Ramos (cell line): ENCODE measurements around the gene SLC9A5.

Source experiments
- in situ Hi-C: fragments of 300-500 bp; cut with MboI; formaldehyde crosslinking; loops from one replicate; pipeline ENCODE4 v1.14.3; 2022; ENCODE audit warnings: low sequenced_read_pairs; ENCODE audit not compliant: unreplicated experiment

The SLC9A5 gene

GRCh38 chr16:67279296-67280089 is 30.7 kb downstream of the SLC9A5 start, which contains the start of gene PLEKHG4:
Gene PLEKHG4 (plus strand): TSS chr16:67279532. CDS start chr16:67280045, 513 bp downstream.
- in situ Hi-C loops = no loop called here

DNA sequence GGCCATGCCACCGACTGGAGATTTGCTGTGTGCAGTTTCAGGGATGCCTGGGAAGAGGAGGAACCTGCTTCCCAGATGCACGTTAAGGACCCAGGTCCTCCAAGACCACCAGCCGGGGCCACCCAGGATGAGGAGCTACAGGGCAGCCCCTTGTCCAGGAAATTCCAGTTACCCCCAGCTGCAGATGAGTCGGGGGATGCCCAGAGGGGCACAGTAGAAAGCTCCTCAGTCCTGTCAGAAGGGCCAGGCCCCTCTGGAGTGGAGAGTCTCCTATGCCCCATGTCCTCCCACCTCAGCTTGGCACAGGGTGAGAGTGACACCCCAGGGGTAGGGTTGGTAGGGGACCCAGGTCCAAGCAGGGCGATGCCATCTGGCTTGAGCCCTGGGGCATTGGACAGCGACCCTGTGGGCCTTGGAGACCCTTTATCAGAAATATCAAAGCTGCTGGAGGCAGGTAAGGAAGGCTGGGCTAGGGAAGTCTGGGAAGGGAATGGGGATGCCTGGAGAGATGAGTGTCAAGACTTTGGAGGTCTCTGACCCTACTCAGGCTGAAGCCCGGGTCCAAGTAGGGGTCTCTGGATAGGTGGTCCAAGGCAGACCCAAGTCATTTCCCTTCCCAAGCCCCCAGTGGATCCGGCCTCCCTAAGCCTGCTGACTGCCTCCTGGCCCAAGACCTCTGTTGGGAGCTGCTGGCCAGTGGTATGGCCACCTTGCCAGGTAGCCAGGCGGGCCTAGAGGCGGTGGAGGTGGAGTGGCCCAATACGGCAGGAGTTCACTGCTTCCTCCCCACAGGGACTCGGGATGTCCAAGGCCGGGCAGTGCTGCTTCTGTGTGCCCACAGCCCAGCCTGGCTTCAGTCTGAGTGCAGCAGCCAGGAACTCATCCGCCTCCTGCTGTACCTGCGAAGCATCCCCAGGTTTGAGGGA is 31.6 kb downstream of the SLC9A5 start:
- in situ Hi-C loops = no loop called here

GRCh38 chr16:67281536-67282446 is 33.0 kb downstream of the SLC9A5 start:
- in situ Hi-C loops = no loop called here

DNA sequence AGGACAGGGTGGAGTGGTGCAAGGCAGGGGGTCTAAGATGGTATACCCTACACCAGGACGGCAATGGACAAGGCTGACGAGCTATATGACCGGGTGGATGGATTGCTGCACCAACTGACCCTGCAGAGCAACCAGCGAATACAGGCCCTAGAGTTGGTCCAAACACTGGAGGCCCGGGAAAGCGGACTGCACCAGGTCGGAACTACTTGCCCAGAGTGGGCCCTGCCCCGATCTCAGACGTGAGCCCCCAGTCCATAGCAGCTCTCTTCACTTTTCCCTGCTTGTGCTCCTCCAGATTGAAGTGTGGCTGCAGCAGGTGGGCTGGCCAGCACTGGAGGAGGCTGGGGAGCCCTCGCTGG is 33.6 kb downstream of the SLC9A5 start:
- in situ Hi-C loops = no loop called here

DNA sequence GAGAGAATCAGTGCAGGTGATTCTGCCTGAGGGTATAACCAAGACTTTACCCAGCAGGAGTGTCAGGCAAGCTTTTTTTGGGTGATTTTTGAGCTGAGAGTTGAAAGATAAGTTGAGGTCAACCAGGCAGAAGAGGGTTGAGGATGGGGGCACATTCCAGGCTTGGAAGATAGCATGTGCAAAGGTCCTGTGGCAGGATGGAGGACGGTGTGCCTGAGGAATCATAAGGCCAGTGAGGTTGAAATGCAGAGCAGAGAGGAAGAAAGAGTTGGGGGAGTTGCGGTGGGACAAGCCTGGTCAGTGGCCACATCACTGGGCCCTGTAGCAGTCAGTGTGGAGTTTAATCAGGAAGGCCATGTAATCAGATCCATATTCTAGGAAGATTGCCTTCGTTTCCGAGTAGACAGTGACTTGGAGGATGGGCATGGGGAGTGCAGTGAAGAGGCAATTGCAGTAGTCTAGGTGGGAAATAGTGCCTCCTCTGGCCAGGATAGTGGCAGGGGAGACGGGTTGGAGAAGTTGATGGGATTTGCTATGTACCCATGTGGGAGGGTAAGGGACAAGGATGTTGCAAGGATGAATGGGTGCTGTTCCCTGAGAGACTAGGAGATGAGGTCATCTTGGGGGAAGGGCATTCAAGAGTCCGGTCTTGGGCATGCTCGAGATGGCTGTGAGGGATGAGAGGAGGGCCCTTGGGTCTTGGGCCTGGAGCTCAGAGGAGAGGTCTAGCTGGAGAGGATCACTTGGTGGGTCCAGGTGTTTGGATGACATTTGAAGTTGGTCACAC is 34.5 kb downstream of the SLC9A5 start:
- in situ Hi-C loops = no loop called here

GRCh38 chr16:67283826-67284555 is 35.2 kb downstream of the SLC9A5 start:
- in situ Hi-C loops = no loop called here

GRCh38 chr16:67284699-67285646 is 36.2 kb downstream of the SLC9A5 start:
- in situ Hi-C loops = no loop called here

DNA sequence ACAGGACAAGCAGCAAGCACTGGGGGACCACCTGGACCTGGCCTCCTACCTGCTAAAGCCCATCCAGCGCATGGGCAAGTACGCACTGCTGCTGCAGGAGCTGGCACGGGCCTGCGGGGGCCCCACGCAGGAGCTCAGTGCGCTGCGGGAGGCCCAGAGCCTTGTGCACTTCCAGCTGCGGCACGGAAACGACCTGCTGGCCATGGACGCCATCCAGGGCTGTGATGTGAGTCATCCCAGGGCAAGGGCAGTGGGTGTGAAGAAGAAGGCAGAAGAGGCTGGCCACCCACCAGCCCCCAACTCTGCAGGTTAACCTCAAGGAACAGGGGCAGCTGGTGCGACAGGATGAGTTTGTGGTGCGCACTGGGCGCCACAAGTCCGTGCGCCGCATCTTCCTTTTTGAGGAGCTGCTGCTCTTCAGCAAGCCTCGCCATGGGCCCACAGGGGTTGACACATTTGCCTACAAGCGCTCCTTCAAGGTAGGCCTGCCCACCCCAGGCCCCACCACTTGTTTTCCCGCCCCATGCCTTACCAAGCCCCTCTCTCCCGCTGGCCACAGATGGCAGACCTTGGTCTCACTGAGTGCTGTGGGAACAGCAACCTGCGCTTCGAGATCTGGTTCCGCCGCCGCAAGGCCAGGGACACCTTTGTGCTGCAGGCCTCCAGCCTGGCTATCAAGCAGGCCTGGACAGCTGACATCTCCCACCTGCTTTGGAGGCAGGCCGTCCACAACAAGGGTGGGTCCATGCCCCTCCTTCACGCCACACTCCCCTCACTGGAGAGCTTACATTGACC is 37.9 kb downstream of the SLC9A5 start:
- in situ Hi-C loops = no loop called here

DNA sequence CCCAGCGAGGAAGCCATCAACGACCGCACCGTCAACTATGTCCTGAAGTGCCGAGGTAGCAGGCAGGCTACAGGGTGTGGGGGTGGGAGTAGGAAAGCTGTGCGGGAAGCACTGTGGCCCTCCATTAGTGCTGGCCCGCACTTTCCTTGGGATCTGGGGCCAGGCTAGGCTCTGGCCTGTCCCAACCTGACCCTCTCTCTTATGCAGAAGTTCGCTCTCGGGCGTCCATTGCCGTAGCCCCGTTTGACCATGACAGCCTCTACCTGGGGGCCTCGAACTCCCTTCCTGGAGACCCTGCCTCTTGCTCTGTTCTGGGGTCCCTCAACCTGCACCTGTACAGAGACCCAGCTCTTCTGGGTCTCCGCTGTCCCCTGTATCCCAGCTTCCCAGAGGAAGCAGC is 39.2 kb downstream of the SLC9A5 start:
- in situ Hi-C loops = no loop called here

DNA sequence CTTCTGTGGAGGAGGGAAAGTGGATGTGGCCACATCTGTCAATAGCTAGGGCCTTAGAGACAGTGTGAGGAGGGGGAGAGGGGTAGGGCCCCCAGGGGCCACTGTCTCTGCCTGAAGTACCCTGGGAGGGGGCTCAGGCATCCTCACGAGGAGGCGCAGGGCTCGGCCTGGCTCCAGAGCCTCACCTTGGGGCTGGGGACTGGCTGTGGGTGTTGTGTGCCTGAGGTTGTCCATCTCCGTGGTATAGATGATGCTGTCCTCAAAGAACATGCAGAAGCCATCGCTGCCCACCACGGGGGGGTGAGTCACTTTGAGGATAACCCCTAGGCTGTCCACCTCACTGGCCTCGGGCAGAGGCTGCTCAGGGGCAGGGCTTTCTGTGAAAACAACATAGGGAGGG is 42.7 kb downstream of the SLC9A5 start:
- in situ Hi-C loops = no loop called here

GRCh38 chr16:67294171-67294757 is 45.5 kb downstream of the SLC9A5 start:
- in situ Hi-C loops = no loop called here

DNA sequence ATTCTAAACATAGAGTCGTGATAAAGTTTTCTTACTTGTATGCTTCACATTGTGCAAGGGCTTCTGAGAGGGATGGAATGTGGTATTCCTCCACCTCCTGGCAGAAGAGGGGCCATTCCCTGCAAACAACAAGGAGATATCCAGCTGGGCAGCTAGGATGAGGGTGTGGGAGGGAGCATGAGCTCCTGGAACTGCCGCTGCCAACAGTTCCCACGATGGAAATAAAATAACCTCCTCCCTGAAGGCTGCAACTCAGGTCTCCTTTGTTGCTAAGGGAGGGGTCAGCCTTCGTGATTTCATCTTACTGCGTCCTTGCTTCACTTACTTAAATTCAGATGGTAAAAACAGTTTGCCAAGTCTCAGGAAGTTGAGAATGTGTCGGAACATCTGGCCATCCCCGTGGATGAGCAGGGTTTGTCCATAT is 46.2 kb downstream of the SLC9A5 start:
- in situ Hi-C loops = no loop called here

GRCh38 chr16:67296420-67296819 is 47.6 kb downstream of the SLC9A5 start:
- in situ Hi-C loops = no loop called here

- in situ Hi-C loops = no loop called here
These were observed 49.5 kb downstream of the SLC9A5 start for GRCh38 chr16:67298277-67298676.

DNA sequence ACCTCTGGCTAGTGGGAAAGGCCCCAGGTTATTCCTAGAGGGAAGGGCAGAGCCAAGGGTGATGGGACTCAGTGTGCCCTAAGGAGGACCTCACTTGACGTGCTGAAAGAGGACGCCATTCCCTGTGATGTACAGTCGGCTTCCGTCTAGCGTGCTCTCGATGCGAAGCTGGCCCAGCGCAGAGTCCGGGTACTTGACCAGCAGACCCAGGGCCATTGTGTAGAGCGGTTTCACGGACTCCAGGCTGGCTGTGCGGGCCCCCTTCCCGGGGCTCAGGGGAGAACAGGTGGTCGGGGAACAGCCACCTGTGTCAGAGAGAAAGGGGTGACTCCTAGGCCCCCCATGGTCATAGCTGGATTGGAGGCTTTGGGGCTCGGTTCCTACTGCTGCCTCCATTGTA is 50.5 kb downstream of the SLC9A5 start:
- in situ Hi-C loops = no loop called here

GRCh38 chr16:67301080-67301782 is 52.5 kb downstream of the SLC9A5 start:
- in situ Hi-C loops = no loop called here
